ENCODE measurements around the gene EIPR1.

DNA sequence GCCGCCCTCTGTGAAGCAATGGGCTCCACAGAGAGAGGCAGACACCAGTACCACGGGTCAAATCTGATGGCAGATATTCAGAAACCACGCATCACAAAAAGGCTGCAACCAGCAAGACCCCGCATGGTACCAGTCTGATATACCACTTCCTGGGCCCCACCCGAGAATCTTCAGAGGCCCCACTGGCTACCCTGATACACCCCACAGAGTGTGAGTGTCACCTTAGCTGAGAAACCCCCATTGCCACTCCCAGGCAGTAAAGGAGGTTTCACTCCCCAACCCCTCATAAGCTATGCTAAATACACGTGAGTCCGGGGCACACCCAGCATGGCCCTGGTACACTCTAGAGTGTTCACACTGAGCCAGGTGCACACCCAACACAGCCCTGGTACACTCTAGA is 160.0 kb downstream of the EIPR1 start:
- TF ChIP-seq EP300 (conservative IDR thresholded peaks at IDR 0.05; ENCODE audit: poor library complexity, severe bottlenecking) (no peak), SMC3 (conservative IDR thresholded peaks at IDR 0.05; ENCODE audit: poor library complexity) (no peak), CTCF (IDR thresholded peaks at IDR 0.05; ENCODE audit: poor library complexity, severe bottlenecking) (no peak), REST (IDR thresholded peaks at IDR 0.05; ENCODE audit: borderline replicate concordance) (no peak)

Measured in neural cell (in vitro differentiated cells).